ENCODE results near the gene PUDP. TPM values are rescaled to one million over a fixed set of nuclear protein-coding genes. Genes with fewer than 3 reads are reported as not detected.

Gene PUDP
- total and polyA plus RNA-seq, 4 donors = 5.3 to 9.4 (median 6.8) TPM

DNA sequence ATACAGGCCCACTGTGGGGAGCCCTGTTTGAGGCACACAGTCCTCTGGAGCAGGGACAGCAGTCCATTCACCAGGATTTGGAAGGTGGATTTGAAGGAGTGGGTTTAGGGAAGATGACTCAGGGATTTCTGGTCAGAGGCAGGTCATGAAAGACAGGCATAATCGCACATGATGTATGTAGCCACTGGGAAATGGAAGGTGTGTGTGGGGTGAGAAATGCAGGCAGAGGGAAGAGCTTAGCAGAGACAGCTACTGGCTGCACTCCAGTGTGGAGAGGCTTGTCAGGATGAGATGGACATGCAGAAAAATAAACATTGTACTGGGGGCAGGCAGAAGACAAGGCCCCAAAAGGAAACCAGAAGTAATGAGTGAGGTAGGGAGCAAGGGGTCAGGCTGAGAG, 85.7 kb downstream of the PUDP start:
- TF ChIP-seq RAD21 (IDR thresholded peaks at IDR 0.05) (peak in 1 of 2 donors; percentile 13), HNF4G (IDR thresholded peaks at IDR 0.05) (no peak)
- no peak for DNase-seq (ENCODE audit: low spot score)
- peak overlapping the region; percentile 61 to 86 for H3K27ac ChIP-seq (ENCODE audit: low read depth in 1 of 2, low read length in 2 of 2)
- no peak overlapping the region for H3K9ac ChIP-seq (ENCODE audit: low read depth in 1 of 2, low read length in 2 of 2)
- H3K9me3 ChIP-seq (ENCODE audit: control insufficient read depth in 4 of 4, low read length in 3 of 4) = no peaks in the 10 kb centered on the region
- no peaks in the 10 kb centered on the region for H3K27me3 ChIP-seq (ENCODE audit: control insufficient read depth in 4 of 4, insufficient read depth in 4 of 4, low read length in 3 of 4)
- H3K4me1 ChIP-seq (ENCODE audit: control insufficient read depth in 4 of 4, insufficient read depth in 4 of 4, low read length in 3 of 4) = peaks cover 7 to 27% (median 20%) of the 10 kb centered on the region in 4 donors
- 87% methylated on average over 1 of the region's 1 CpG for WGBS
- no peak overlapping the region for H3K4me3 ChIP-seq (ENCODE audit: low read depth in 1 of 3, low read length in 3 of 3)
- peaks cover 0 to 3% (median under 1%) of the 10 kb centered on the region in 4 donors for H3K36me3 ChIP-seq (ENCODE audit: control insufficient read depth in 4 of 4, insufficient read depth in 3 of 4, low read depth in 1 of 4, low read length in 3 of 4)

DNA sequence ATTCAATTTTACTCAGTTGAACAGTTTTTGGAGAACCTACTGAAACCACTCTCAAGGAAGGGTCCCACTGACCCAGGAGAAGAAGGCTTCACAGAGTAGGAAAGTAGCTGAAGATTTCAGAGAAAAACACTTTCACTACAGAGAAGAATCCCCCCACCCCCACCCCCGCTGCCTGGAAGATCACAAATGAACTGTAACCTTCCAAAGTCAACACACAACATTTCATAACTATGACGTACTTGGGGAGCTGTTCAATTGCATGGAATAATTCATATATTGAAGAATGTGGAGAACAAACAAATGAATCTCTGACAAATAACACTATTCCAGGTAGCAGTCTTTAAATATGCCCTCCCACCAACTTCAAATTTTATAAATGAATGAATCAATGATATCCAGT, 86.5 kb downstream of the PUDP start:
- Histone ChIP-seq H3K9ac (ENCODE audit: low read depth in 1 of 2, low read length in 2 of 2) (no peak overlapping the region), H3K9me3 (ENCODE audit: control insufficient read depth in 4 of 4, low read length in 3 of 4) (no peaks in the 10 kb centered on the region), H3K4me1 (ENCODE audit: control insufficient read depth in 4 of 4, insufficient read depth in 4 of 4, low read length in 3 of 4) (peaks cover 7 to 27% (median 20%) of the 10 kb centered on the region in 4 donors), H3K36me3 (ENCODE audit: control insufficient read depth in 4 of 4, insufficient read depth in 3 of 4, low read depth in 1 of 4, low read length in 3 of 4) (peaks cover 0 to 8% (median 2%) of the 10 kb centered on the region in 4 donors), H3K4me3 (ENCODE audit: low read depth in 1 of 3, low read length in 3 of 3) (no peak overlapping the region), H3K27me3 (ENCODE audit: control insufficient read depth in 4 of 4, insufficient read depth in 4 of 4, low read length in 3 of 4) (no peaks in the 10 kb centered on the region), H3K27ac (ENCODE audit: low read depth in 1 of 2, low read length in 2 of 2) (peak overlapping the region; percentile 61 to 86)
- TF ChIP-seq TAF1 (conservative IDR thresholded peaks at IDR 0.05) = no peak
- TF ChIP-seq RXRA (IDR thresholded peaks at IDR 0.05) = peak; percentile 10 to 41
- peak; percentile 15 for TF ChIP-seq FOXA2 (IDR thresholded peaks at IDR 0.05)
- WGBS = 40% methylated on average over 2 of the region's 2 CpGs
- no peak for DNase-seq (ENCODE audit: low spot score)

DNA sequence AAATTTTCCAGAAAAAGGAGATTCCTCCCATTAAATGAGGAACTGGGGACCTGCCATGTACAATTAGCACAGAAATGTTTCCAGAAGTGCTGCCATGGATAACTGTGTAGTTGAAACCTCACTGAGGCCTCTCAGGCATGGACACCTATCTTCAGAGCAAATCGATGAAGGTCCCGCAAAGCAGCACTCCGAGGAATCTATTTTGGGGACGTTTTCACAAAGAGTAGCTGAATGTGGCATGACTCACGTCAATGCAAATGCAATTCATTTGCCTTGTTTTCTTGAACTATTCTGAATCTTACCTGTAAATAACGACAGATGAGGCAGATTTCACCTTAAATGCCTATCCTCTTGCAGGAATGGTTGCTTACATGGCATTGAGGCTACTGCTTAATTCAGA, 87.5 kb downstream of the PUDP start:
- Histone ChIP-seq H3K27ac (ENCODE audit: low read depth in 1 of 2, low read length in 2 of 2) (peak overlapping the region; percentile 61 to 86), H3K9ac (ENCODE audit: low read depth in 1 of 2, low read length in 2 of 2) (no peak overlapping the region), H3K4me3 (ENCODE audit: low read depth in 1 of 3, low read length in 3 of 3) (no peak overlapping the region), H3K4me1 (ENCODE audit: control insufficient read depth in 4 of 4, insufficient read depth in 4 of 4, low read length in 3 of 4) (peaks cover 7 to 27% (median 19%) of the 10 kb centered on the region in 4 donors), H3K9me3 (ENCODE audit: control insufficient read depth in 4 of 4, low read length in 3 of 4) (no peaks in the 10 kb centered on the region), H3K27me3 (ENCODE audit: control insufficient read depth in 4 of 4, insufficient read depth in 4 of 4, low read length in 3 of 4) (no peaks in the 10 kb centered on the region), H3K36me3 (ENCODE audit: control insufficient read depth in 4 of 4, insufficient read depth in 3 of 4, low read depth in 1 of 4, low read length in 3 of 4) (peaks cover 0 to 9% (median 2%) of the 10 kb centered on the region in 4 donors)
- TF ChIP-seq RXRA (IDR thresholded peaks at IDR 0.05) = no peak
- TF ChIP-seq, protein P1, sequence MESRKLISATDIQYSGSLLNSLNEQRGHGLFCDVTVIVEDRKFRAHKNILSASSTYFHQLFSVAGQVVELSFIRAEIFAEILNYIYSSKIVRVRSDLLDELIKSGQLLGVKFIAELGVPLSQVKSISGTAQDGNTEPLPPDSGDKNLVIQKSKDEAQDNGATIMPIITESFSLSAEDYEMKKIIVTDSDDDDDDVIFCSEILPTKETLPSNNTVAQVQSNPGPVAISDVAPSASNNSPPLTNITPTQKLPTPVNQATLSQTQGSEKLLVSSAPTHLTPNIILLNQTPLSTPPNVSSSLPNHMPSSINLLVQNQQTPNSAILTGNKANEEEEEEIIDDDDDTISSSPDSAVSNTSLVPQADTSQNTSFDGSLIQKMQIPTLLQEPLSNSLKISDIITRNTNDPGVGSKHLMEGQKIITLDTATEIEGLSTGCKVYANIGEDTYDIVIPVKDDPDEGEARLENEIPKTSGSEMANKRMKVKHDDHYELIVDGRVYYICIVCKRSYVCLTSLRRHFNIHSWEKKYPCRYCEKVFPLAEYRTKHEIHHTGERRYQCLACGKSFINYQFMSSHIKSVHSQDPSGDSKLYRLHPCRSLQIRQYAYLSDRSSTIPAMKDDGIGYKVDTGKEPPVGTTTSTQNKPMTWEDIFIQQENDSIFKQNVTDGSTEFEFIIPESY (IDR thresholded peaks at IDR 0.05) = no peak
- TF ChIP-seq RAD21 (IDR thresholded peaks at IDR 0.05) = no peak
- no peak for TF ChIP-seq JUND (IDR thresholded peaks at IDR 0.05)
- TF ChIP-seq SP1 (IDR thresholded peaks at IDR 0.05) = no peak
- 83% methylated on average over 6 of the region's 6 CpGs for WGBS
- DNase-seq (ENCODE audit: low spot score) = no peak

DNA sequence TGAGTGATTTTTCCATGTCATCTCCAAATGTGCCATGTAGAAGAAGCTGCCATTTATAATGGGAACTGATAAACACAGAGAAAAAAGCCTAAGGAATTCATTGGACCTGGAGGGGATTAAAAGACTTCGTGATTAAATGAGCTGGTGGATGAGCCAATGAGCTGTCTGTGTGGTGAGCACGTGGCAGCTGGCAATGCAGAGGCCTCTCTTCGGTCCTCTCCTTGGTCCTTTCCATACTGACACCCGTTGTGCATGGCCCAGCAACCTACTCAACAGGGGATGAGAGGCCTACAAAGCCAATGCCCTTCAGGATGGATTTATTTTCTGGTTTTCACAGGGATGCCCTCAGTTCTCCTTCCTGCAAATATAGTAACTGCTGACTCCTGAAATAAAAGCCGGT, 88.1 kb downstream of the PUDP start:
- no peak overlapping the region for H3K4me3 ChIP-seq (ENCODE audit: low read depth in 1 of 3, low read length in 3 of 3)
- H3K9me3 ChIP-seq (ENCODE audit: control insufficient read depth in 4 of 4, low read length in 3 of 4) = no peaks in the 10 kb centered on the region
- 92% methylated on average over 5 of the region's 5 CpGs for WGBS
- no peak overlapping the region for H3K27ac ChIP-seq (ENCODE audit: low read depth in 1 of 2, low read length in 2 of 2)
- no peaks in the 10 kb centered on the region for H3K27me3 ChIP-seq (ENCODE audit: control insufficient read depth in 4 of 4, insufficient read depth in 4 of 4, low read length in 3 of 4)
- TF ChIP-seq GABPA (IDR thresholded peaks at IDR 0.05 in 1 of 2, conservative IDR thresholded peaks at IDR 0.05 in 1 of 2) (no peak), EGR1 (IDR thresholded peaks at IDR 0.05; ENCODE audit: low read depth in 2 of 2) (no peak)
- TF ChIP-seq, protein P2, sequence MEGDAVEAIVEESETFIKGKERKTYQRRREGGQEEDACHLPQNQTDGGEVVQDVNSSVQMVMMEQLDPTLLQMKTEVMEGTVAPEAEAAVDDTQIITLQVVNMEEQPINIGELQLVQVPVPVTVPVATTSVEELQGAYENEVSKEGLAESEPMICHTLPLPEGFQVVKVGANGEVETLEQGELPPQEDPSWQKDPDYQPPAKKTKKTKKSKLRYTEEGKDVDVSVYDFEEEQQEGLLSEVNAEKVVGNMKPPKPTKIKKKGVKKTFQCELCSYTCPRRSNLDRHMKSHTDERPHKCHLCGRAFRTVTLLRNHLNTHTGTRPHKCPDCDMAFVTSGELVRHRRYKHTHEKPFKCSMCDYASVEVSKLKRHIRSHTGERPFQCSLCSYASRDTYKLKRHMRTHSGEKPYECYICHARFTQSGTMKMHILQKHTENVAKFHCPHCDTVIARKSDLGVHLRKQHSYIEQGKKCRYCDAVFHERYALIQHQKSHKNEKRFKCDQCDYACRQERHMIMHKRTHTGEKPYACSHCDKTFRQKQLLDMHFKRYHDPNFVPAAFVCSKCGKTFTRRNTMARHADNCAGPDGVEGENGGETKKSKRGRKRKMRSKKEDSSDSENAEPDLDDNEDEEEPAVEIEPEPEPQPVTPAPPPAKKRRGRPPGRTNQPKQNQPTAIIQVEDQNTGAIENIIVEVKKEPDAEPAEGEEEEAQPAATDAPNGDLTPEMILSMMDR (IDR thresholded peaks at IDR 0.05; ENCODE audit: low read depth, low read length, missing input control) = no peak
- no peak overlapping the region for H3K9ac ChIP-seq (ENCODE audit: low read depth in 1 of 2, low read length in 2 of 2)
- peaks cover 0 to 9% (median 2%) of the 10 kb centered on the region in 4 donors for H3K36me3 ChIP-seq (ENCODE audit: control insufficient read depth in 4 of 4, insufficient read depth in 3 of 4, low read depth in 1 of 4, low read length in 3 of 4)
- H3K4me1 ChIP-seq (ENCODE audit: control insufficient read depth in 4 of 4, insufficient read depth in 4 of 4, low read length in 3 of 4) = peaks cover 5 to 30% (median 18%) of the 10 kb centered on the region in 4 donors
- DNase-seq (ENCODE audit: low spot score) = no peak

All from liver (tissue), 9 donors.